Measurements from ENCODE around the gene ABCG8. TPM values are rescaled to one million over a fixed set of nuclear protein-coding genes. Genes with fewer than 3 reads are reported as not detected.

Gene ABCG8
- polyA plus RNA-seq, 1 of the 3 experiments (the other 2 are of a cell fraction) = not detected

DNA sequence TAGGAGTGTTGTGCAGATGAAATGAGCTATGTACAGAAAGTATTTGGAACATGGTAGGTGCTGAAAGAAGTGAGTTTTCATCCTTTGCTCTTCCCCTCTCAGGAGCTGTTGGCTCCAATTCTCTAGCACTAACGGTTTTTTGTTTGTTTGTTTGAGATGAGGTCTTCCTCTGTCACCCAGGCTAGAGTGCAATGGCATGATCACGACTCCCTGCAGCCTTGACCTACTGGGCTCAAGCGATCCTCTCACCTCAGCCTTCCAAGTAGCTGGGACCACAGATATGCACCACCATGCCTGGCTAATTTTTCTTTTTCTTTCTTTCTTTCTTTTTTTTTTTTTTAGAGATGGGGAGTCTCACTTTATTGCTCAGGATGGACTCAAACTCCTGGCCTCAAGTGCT, 12.9 kb upstream of the ABCG8 start:
- H3F3A ChIP-seq (replicated peaks; ENCODE audit: insufficient read depth) = no peaks in the 10 kb centered on the region
- DNase-seq = no peak
- H3K4me3 ChIP-seq (ENCODE audit: low read depth in 2 of 2, low read length in 1 of 2) = no peak overlapping the region
- H3K4me1 ChIP-seq (ENCODE audit: control insufficient read depth in 1 of 2, insufficient read depth in 2 of 2, low read depth in 1 of 2, low read length in 1 of 2) = peaks cover 0 to 4% of the 10 kb centered on the region in 2 experiments; a peak in 1 of 4 replicates
- CTCF ChIA-PET = interaction anchor here (1.2 to 1.3 kb wide), 2 partner anchors 8 to 52 kb away, joined by 3 to 5 read pairs; no protein-coding TSS in a partner anchor
- no peaks in the 10 kb centered on the region for H3K36me3 ChIP-seq (replicated peaks in 1 of 2; ENCODE audit: control insufficient read depth in 1 of 2, insufficient read depth in 2 of 2, low read length in 1 of 2)
- no peak overlapping the region for H2AFZ ChIP-seq (ENCODE audit: low read depth)
- no peaks in the 10 kb centered on the region for H3K9me2 ChIP-seq
- H3K27me3 ChIP-seq (ENCODE audit: insufficient read depth) = no peaks in the 10 kb centered on the region; the same call in 1 of the 2 replicates
- POLR2A ChIA-PET = no interaction called here
- no peaks in the 10 kb centered on the region for H3K9me3 ChIP-seq
- H3K27ac ChIP-seq (ENCODE audit: low read depth in 2 of 2, low read length in 1 of 2) = no peak overlapping the region
- H4K20me1 ChIP-seq (ENCODE audit: insufficient read depth) = no peaks in the 10 kb centered on the region
- no peak for TF ChIP-seq YY1 (IDR thresholded peaks at IDR 0.05; ENCODE audit: low read depth)
- no peak for TF ChIP-seq TCF12 (IDR thresholded peaks at IDR 0.05)
- no peak for TF ChIP-seq ELF1 (IDR thresholded peaks at IDR 0.05)
- TF ChIP-seq GATA2 (CRISPR knock-in tag; IDR thresholded peaks at IDR 0.05) = no peak
- TF ChIP-seq POLR2AphosphoS5 (IDR thresholded peaks at IDR 0.05; ENCODE audit: low read depth, low read length) = no peak
- TF ChIP-seq, protein P1, sequence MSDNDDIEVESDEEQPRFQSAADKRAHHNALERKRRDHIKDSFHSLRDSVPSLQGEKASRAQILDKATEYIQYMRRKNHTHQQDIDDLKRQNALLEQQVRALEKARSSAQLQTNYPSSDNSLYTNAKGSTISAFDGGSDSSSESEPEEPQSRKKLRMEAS (IDR thresholded peaks at IDR 0.05; ENCODE audit: low read depth) = no peak
- TF ChIP-seq EZH2phosphoT487 (IDR thresholded peaks at IDR 0.05; ENCODE audit: borderline replicate concordance, low read depth) = no peak
- TF ChIP-seq, protein P2, sequence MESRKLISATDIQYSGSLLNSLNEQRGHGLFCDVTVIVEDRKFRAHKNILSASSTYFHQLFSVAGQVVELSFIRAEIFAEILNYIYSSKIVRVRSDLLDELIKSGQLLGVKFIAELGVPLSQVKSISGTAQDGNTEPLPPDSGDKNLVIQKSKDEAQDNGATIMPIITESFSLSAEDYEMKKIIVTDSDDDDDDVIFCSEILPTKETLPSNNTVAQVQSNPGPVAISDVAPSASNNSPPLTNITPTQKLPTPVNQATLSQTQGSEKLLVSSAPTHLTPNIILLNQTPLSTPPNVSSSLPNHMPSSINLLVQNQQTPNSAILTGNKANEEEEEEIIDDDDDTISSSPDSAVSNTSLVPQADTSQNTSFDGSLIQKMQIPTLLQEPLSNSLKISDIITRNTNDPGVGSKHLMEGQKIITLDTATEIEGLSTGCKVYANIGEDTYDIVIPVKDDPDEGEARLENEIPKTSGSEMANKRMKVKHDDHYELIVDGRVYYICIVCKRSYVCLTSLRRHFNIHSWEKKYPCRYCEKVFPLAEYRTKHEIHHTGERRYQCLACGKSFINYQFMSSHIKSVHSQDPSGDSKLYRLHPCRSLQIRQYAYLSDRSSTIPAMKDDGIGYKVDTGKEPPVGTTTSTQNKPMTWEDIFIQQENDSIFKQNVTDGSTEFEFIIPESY (IDR thresholded peaks at IDR 0.05; ENCODE audit: borderline replicate concordance, low read depth) = no peak
- TF ChIP-seq, protein P3, sequence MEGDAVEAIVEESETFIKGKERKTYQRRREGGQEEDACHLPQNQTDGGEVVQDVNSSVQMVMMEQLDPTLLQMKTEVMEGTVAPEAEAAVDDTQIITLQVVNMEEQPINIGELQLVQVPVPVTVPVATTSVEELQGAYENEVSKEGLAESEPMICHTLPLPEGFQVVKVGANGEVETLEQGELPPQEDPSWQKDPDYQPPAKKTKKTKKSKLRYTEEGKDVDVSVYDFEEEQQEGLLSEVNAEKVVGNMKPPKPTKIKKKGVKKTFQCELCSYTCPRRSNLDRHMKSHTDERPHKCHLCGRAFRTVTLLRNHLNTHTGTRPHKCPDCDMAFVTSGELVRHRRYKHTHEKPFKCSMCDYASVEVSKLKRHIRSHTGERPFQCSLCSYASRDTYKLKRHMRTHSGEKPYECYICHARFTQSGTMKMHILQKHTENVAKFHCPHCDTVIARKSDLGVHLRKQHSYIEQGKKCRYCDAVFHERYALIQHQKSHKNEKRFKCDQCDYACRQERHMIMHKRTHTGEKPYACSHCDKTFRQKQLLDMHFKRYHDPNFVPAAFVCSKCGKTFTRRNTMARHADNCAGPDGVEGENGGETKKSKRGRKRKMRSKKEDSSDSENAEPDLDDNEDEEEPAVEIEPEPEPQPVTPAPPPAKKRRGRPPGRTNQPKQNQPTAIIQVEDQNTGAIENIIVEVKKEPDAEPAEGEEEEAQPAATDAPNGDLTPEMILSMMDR (IDR thresholded peaks at IDR 0.05) = no peak
- no peak for TF ChIP-seq MXI1 (IDR thresholded peaks at IDR 0.05; ENCODE audit: low read depth, low read length)
- TF ChIP-seq FOSL2 (IDR thresholded peaks at IDR 0.05; ENCODE audit: borderline replicate concordance, low read depth) = no peak
- no peak for TF ChIP-seq MEF2A (IDR thresholded peaks at IDR 0.05; ENCODE audit: borderline replicate concordance, low read depth)
- 50% methylated on average over 3 of the region's 3 CpGs for whole genome bisulfite sequencing (ENCODE audit: low lambda C conversion rate)
- H3K4me2 ChIP-seq = no peak overlapping the region
- no peaks in the 10 kb centered on the region for H3K79me2 ChIP-seq (ENCODE audit: insufficient read depth)
- H3K9ac ChIP-seq = no peak overlapping the region
